Esophagus muscularis mucosa (tissue), 4 donors: ENCODE data around the gene SLC26A4. TPM values are rescaled to one million over a fixed set of nuclear protein-coding genes. Genes with fewer than 3 reads are reported as not detected.
A peak's percentile ranks its signal among the peaks of the same experiment; 100 is the strongest.

ENCODE experiments used
- DNase-seq: peaks from one replicate; pipeline ENCODE4 v3.0.0-alpha.2; 2017; ENCODE audit errors: extremely low spot score
- H3K27ac ChIP-seq, 4 donors: fragments of 200-600 bp; sonication (generic); replicated peaks in 1 of 4; 1 replicate in 3 of 4; 2 replicates in 1 of 4; pipeline ENCODE4 v1.5.1; 2016 to 2019; ENCODE audit warnings: mild to moderate bottlenecking in 1 of 4
- H3K27me3 ChIP-seq, 4 donors: fragments of 200-600 bp; sonication (generic); one replicate each; pipeline versions ENCODE4 v1.5.1 to v1.6.0; 2016 to 2019
- H3K36me3 ChIP-seq, 4 donors: fragments of 200-600 bp; sonication (generic); one replicate each; pipeline ENCODE4 v1.5.1; 2016 to 2019
- H3K4me1 ChIP-seq, 4 donors: fragments of 200-600 bp; sonication (generic); one replicate each; pipeline ENCODE4 v1.5.1; 2016 to 2019
- H3K4me3 ChIP-seq, 4 donors: fragments of 200-600 bp; sonication (generic); 1 replicate in 2 of 4; 2 replicates in 2 of 4; pipeline ENCODE4 v1.5.1; 2016 to 2019; ENCODE audit warnings: mild to moderate bottlenecking in 4 of 4, moderate library complexity in 1 of 4
- H3K9me3 ChIP-seq, 4 donors: fragments of 200-600 bp; sonication (generic); 1 replicate in 3 of 4; 2 replicates in 1 of 4; pipeline ENCODE4 v1.5.1; 2016 to 2019
- CTCF ChIP-seq, 3 experiments: fragments of 200-600 bp in 2 of 3; fragments of 450-650 bp in 1 of 3; sonication (generic) in 2 of 3; IDR thresholded peaks; one replicate each; pipeline ENCODE4 v1.5.1; 2017 to 2019; ENCODE audit warnings: antibody characterized with exemption in 3 of 3, mild to moderate bottlenecking in 2 of 3, moderate library complexity in 1 of 3
- EP300 ChIP-seq: sonication (generic); formaldehyde crosslinking; IDR thresholded peaks from one replicate; pipeline ENCODE4 v1.6.1; 2017; ENCODE audit warnings: antibody characterized with exemption
- POLR2A ChIP-seq: fragments of 450-650 bp; IDR thresholded peaks from one replicate; pipeline ENCODE4 v1.6.1; 2017; ENCODE audit warnings: antibody characterized with exemption, moderate library complexity, mild to moderate bottlenecking, low read depth
- POLR2AphosphoS5 ChIP-seq, 2 donors: sonication (generic); formaldehyde crosslinking; IDR thresholded peaks; one replicate each; pipeline ENCODE4 v1.6.1; 2017; ENCODE audit warnings: antibody characterized with exemption in 2 of 2
- WGBS: methylation state at CpG from one replicate; pipeline ENCODE4 v1.1.5; 2018; 5-methylcytosine and 5-hydroxymethylcytosine counted together
- intact Hi-C: fragments of 100-400 bp; cut with DNase I; formaldehyde crosslinking; loops from one replicate; pipeline ENCODE4 v1.15.1; 2023
- total RNA-seq, 4 donors: library from RNA; depleted of rRNA; stranded (reverse); fragments of >200 nt; gene quantifications; one replicate each; pipeline versions ENCODE4 v1.1.0 to v1.2.1, GENCODE V29; 2016

Gene SLC26A4
- total RNA-seq, 4 donors from 2014 or later, result 0.17 to 1.2 (median 0.46) TPM

GRCh38 chr7:107643938-107644308 is 16.7 kb upstream of the SLC26A4 start:
- Histone ChIP-seq H3K27me3 (no peaks in the 10 kb centered on the region), H3K4me3 (no peak overlapping the region), H3K27ac (no peak overlapping the region), H3K36me3 (no peaks in the 10 kb centered on the region), H3K9me3 (no peaks in the 10 kb centered on the region), H3K4me1 (peaks cover 0 to 16% (median 10%) of the 10 kb centered on the region in 4 donors)
- TF ChIP-seq EP300 (no peak), CTCF (IDR thresholded peaks at IDR 0.05) (no peak), POLR2AphosphoS5 (IDR thresholded peaks at IDR 0.05) (no peak), POLR2A (no peak)
- WGBS, result 96% methylated on average over 1 of the region's 1 CpG
- intact Hi-C loops, result no loop called here
- DNase-seq, result no peak

DNA sequence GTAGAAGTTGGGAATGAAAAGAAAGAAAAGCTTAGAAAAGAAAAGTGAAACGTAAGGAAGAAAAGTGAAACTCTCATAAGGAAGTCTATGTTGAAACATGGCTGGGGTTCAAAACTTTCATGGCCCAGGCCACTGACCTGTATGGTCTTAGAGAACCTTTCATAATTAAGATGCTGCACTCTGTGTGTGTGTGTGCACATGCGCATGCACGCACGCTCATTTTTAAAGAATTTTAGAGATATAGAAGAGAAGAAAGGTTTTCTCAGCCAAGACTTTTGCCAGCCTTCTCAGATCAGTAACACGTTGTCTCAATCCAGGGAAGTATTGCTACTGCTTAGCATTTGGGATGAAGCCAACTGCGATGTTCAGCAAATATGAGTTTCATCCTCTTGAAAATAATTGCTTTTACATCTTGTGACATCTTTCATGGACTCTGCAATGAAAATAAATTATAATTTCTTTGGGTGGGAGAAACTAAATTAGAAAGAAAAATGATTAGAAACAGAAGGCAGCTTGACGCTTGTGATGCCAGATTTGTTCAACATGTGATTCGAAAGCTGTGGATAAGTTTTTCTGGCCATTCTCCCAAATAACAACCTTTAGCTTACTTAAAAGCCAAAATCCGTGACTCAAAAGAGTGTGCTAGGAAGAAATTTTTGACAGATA is 16.2 kb upstream of the SLC26A4 start:
- Histone ChIP-seq H3K9me3 (no peaks in the 10 kb centered on the region), H3K27ac (peak overlapping the region in 1 of 4 donors; percentile 3), H3K4me3 (peak overlapping the region in 1 of 4 donors; percentile 32), H3K36me3 (no peaks in the 10 kb centered on the region), H3K27me3 (no peaks in the 10 kb centered on the region), H3K4me1 (peaks cover 0 to 16% (median 10%) of the 10 kb centered on the region in 4 donors)
- 37% methylated on average over 9 of the region's 9 CpGs for WGBS
- peak in 1 of 2 donors; percentile 32 for TF ChIP-seq POLR2AphosphoS5 (IDR thresholded peaks at IDR 0.05)
- TF ChIP-seq POLR2A, result no peak
- no peak for DNase-seq
- intact Hi-C loops, result no loop called here

DNA sequence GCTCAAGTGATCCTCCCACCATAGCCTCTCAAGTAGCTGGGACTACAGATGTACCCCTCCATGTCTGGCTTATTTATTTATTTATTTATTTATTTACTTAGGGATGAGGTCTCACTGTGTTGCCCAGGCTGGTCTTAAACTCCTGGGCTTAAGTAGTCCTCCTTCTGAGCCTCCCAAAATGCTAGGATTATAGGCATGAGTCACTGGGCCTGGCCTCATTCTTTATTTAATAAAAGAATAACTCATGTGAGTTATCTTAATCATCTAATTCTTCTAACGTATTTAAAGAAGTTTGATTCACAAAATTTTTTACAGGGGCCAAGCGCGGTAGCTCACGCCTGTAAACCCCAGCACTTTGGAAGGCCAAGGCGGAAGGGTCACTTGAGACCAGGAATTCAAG is 8.0 kb upstream of the SLC26A4 start:
- intact Hi-C loops, result loop anchor here (10.0 kb wide), 1 partner anchor 62 kb away; no protein-coding TSS in a partner anchor
- no peak for TF ChIP-seq EP300
- no peak for TF ChIP-seq CTCF (IDR thresholded peaks at IDR 0.05)
- TF ChIP-seq POLR2AphosphoS5 (IDR thresholded peaks at IDR 0.05), result no peak
- no peak for TF ChIP-seq POLR2A
- Histone ChIP-seq H3K36me3 (no peaks in the 10 kb centered on the region), H3K9me3 (peaks cover 0 to 6% (median 0%) of the 10 kb centered on the region in 4 donors), H3K27me3 (no peaks in the 10 kb centered on the region), H3K4me1 (no peaks in the 10 kb centered on the region), H3K27ac (no peak overlapping the region), H3K4me3 (no peak overlapping the region)
- DNase-seq, result no peak
- 97% methylated on average over 5 of the region's 5 CpGs for WGBS

DNA sequence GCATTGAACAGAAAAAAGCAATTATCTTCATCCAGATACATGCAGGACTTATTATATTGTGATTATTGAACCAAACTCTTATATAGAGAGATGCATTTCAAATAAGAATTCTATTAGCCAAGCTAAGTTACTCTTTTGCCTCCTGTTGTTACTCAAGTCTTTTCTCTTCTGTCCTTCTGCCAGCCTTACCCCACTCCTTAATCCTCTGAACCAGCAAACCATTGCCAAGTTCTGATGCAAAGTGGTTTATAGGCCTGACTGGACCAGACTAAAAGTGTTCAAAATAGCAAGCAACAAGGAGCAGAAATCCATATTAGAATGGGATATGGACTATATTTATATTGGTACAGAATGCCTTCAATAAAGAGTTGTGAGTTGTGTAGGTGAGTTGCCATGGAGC is 2.2 kb upstream of the SLC26A4 start:
- Histone ChIP-seq H3K9me3 (no peaks in the 10 kb centered on the region), H3K4me1 (peaks cover 14 to 20% (median 18%) of the 10 kb centered on the region in 4 donors), H3K27me3 (peaks cover 0 to 38% (median 22%) of the 10 kb centered on the region in 4 donors), H3K27ac (no peak overlapping the region), H3K36me3 (no peaks in the 10 kb centered on the region), H3K4me3 (no peak overlapping the region)
- no peak for TF ChIP-seq POLR2AphosphoS5 (IDR thresholded peaks at IDR 0.05)
- no peak for TF ChIP-seq CTCF (IDR thresholded peaks at IDR 0.05)
- no peak for DNase-seq
- intact Hi-C loops, result loop anchor here (10.0 kb wide), 1 partner anchor 56 kb away; no protein-coding TSS in a partner anchor

- no peaks in the 10 kb centered on the region for H3K9me3 ChIP-seq
- TF ChIP-seq CTCF (IDR thresholded peaks at IDR 0.05) (no peak), EP300 (no peak), POLR2A (no peak), POLR2AphosphoS5 (IDR thresholded peaks at IDR 0.05) (no peak)
- H3K27me3 ChIP-seq, result peaks cover 0 to 42% (median 22%) of the 10 kb centered on the region in 4 donors
- WGBS, result 93% methylated on average over 4 of the region's 4 CpGs
- DNase-seq, result no peak
- peaks cover 14 to 20% (median 18%) of the 10 kb centered on the region in 4 donors for H3K4me1 ChIP-seq
- intact Hi-C loops, result loop anchor here (10.0 kb wide), 1 partner anchor 55 kb away; no protein-coding TSS in a partner anchor
- no peaks in the 10 kb centered on the region for H3K36me3 ChIP-seq
- H3K4me3 ChIP-seq, result no peak overlapping the region
- H3K27ac ChIP-seq, result no peak overlapping the region
Observed at GRCh38 chr7:107659666-107660065, 962 bp upstream of the SLC26A4 start.
